ENCODE results near the gene SNTG2. TPM values are rescaled to one million over a fixed set of nuclear protein-coding genes. Genes with fewer than 3 reads are reported as not detected.
A peak's percentile ranks its signal among the peaks of the same experiment; 100 is the strongest.

The SNTG2 gene
- total RNA-seq, 1 donor from 2014 or later = 0.47 TPM

DNA sequence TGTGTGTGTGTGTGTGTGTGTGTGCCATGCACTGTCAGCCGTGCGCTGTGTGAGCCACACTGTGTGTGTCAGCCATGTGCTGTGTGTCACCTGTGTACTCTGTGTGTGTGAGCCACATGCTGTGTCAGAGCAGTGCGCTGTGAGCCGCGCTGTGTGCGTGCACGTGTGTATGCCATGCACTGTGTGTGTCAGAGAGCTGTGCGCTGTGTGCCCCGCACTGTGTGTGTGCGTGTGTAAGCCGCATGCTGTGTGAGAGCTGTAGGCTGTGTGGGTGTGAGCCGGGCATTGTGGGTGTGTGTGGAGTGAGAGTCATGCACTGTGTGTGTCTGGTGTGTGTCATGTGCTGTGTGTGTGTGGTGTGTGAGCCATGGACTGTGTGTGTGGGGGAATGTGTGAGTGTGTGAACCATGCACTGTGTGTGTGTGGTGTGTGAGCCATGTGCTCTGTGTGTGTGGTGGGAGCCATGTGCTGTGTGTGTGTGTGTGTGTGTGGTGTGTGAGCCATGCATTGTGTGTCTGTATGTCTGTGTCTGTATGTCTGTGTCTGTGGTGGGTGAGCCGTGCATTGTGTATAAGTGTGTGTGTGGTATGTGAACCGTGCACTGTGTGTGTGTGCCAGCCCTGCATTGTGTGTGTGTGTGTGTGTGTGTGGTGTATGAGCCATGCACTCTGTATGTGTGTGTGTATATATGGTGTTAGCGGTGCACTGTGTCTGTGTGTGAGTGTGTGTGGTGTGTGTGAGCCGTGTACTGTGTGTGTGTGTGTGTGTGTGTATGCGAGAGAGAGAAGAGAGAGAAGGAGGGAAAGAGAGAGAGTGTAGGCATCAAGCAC is 356.3 kb downstream of the SNTG2 start:
- Mint-ChIP-seq H3K9me3 (peaks cover 2% of the 10 kb centered on the region), H3K27me3 (ENCODE audit: low read depth) (peaks cover 6% of the 10 kb centered on the region), H3K4me1 (peaks cover 15% of the 10 kb centered on the region), H3K4me3 (no peak overlapping the region), H3K36me3 (ENCODE audit: low read depth) (no peaks in the 10 kb centered on the region), H3K27ac (ENCODE audit: unreplicated experiment) (peak overlapping the region; percentile 46)
- TF ChIP-seq CTCF (conservative IDR thresholded peaks at IDR 0.05) = no peak
- DNase-seq (ENCODE audit: low read depth, low spot score) = no peak

DNA sequence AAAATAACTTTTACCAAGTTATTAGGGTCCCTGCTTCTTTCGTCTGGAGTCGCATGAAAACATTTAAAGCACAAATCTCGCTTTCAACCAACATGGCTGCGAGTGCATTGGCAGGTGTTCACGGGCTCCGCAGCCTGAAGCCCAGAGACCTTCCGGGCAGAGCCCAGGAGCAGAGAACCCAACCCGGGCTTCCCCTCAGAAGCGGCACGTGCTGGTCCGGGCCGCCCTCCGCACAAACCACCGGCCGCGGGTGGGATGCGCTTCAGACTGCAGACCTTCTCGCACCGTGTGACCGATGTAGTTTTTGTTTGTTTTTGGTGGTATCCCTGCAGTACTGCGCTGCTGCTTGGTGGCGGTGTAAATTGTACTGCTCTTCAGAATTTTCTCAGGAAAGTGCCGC is 357.0 kb downstream of the SNTG2 start:
- Mint-ChIP-seq H3K9me3 (peaks cover 2% of the 10 kb centered on the region), H3K36me3 (ENCODE audit: low read depth) (no peaks in the 10 kb centered on the region), H3K4me1 (peaks cover 15% of the 10 kb centered on the region), H3K4me3 (no peak overlapping the region), H3K27me3 (ENCODE audit: low read depth) (peaks cover 6% of the 10 kb centered on the region), H3K27ac (ENCODE audit: unreplicated experiment) (no peak overlapping the region)
- no peak for DNase-seq (ENCODE audit: low read depth, low spot score)
- no peak for TF ChIP-seq CTCF (conservative IDR thresholded peaks at IDR 0.05)

- DNase-seq (ENCODE audit: low read depth, low spot score) = no peak
- Mint-ChIP-seq H3K4me1 (peaks cover 15% of the 10 kb centered on the region), H3K27me3 (ENCODE audit: low read depth) (peaks cover 8% of the 10 kb centered on the region), H3K36me3 (ENCODE audit: low read depth) (no peaks in the 10 kb centered on the region), H3K27ac (ENCODE audit: unreplicated experiment) (no peak overlapping the region), H3K4me3 (no peak overlapping the region), H3K9me3 (peaks cover 2% of the 10 kb centered on the region)
- no peak for TF ChIP-seq CTCF (conservative IDR thresholded peaks at IDR 0.05)
Observed at GRCh38 chr2:1308678-1309077, 358.0 kb downstream of the SNTG2 start.

DNA sequence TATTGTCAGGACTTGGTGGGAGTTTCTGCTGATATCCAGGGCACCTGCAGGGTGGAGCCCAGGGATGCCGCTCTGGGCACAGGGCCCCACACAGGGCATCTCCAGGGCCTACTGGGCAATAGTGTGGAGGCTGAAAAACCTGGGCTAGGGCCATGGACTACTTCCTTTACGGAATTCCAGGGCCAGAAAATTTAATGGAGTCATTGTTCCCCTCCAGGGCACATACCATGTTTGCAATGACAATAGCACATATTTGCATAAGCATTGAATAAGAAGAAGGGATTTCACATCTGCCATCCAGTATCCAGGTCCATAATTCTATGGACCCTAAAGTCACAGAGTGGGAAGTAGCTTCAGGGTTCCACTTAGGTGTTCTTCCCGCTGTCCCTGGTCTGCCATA is 358.9 kb downstream of the SNTG2 start:
- DNase-seq (ENCODE audit: low read depth, low spot score) = no peak
- Mint-ChIP-seq H3K27me3 (ENCODE audit: low read depth) (peaks cover 9% of the 10 kb centered on the region), H3K4me1 (peaks cover 15% of the 10 kb centered on the region), H3K9me3 (peaks cover 2% of the 10 kb centered on the region), H3K36me3 (ENCODE audit: low read depth) (no peaks in the 10 kb centered on the region), H3K27ac (ENCODE audit: unreplicated experiment) (no peak overlapping the region), H3K4me3 (no peak overlapping the region)
- TF ChIP-seq CTCF (conservative IDR thresholded peaks at IDR 0.05) = no peak

DNA sequence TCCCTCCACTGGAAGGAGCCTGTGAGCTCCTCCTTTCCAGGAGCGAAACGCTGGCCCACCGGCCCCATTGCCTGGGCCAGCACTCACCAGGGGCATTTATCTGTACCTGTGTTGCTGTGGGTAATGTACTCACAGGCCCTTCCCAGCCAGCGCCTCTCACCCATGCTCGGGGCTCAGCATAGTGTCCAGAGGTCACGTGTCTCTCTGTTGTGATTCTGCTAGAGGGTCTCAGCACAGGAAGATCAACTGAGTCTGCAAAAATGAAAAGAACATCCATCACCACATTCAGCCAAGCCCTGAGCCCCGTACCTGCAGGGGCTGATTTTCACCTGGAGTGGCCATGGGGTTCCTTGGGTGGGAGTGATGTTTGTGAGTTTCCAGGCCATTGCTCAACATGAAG is 359.6 kb downstream of the SNTG2 start:
- peaks cover 2% of the 10 kb centered on the region for H3K9me3 Mint-ChIP-seq
- no peak for DNase-seq (ENCODE audit: low read depth, low spot score)
- H3K4me3 Mint-ChIP-seq = no peak overlapping the region
- peaks cover 9% of the 10 kb centered on the region for H3K27me3 Mint-ChIP-seq (ENCODE audit: low read depth)
- H3K27ac Mint-ChIP-seq (ENCODE audit: unreplicated experiment) = no peak overlapping the region
- peaks cover 15% of the 10 kb centered on the region for H3K4me1 Mint-ChIP-seq
- no peaks in the 10 kb centered on the region for H3K36me3 Mint-ChIP-seq (ENCODE audit: low read depth)
- no peak for TF ChIP-seq CTCF (conservative IDR thresholded peaks at IDR 0.05)
